T-helper 2 cell (primary cell): ENCODE data around the gene GOT1.

Experiments
- DNase-seq, 5 experiments: peaks; one replicate each; pipeline versions ENCODE4 v3.0.0 to v3.0.0-alpha.2; 2012 to 2022

GOT1 gene

GRCh38 chr10:99432881-99433280 lies 2.5 kb upstream of the GOT1 start:
- no peak for DNase-seq

- no peak for DNase-seq
Observed at GRCh38 chr10:99432047-99432446, 1.6 kb upstream of the GOT1 start.

GRCh38 chr10:99431190-99431760 lies 851 bp upstream of the GOT1 start:
- DNase-seq: peak in 1 of 5 experiments; percentile 6

- no peak for DNase-seq
Observed at GRCh38 chr10:99430116-99430450, 341 bp downstream of the GOT1 start.

GRCh38 chr10:99429517-99430095 lies 818 bp downstream of the GOT1 start:
- DNase-seq: no peak

- DNase-seq: no peak
Observed at GRCh38 chr10:99427566-99428190, 2.7 kb downstream of the GOT1 start.

GRCh38 chr10:99426689-99427088 lies 3.7 kb downstream of the GOT1 start:
- no peak for DNase-seq

- no peak for DNase-seq
Observed at GRCh38 chr10:99425204-99425603, 5.2 kb downstream of the GOT1 start.

GRCh38 chr10:99424656-99425055 lies 5.8 kb downstream of the GOT1 start:
- no peak for DNase-seq

GRCh38 chr10:99422529-99423096 lies 7.8 kb downstream of the GOT1 start:
- no peak for DNase-seq

- DNase-seq: no peak
Observed at GRCh38 chr10:99421233-99421739, 9.1 kb downstream of the GOT1 start.

- no peak for DNase-seq
Observed at GRCh38 chr10:99419688-99420087, 10.7 kb downstream of the GOT1 start.

GRCh38 chr10:99418910-99419624 lies 11.4 kb downstream of the GOT1 start:
- DNase-seq: no peak

GRCh38 chr10:99412099-99412498 lies 18.3 kb downstream of the GOT1 start:
- no peak for DNase-seq

- no peak for DNase-seq
Observed at GRCh38 chr10:99411546-99411945, 18.9 kb downstream of the GOT1 start.

- DNase-seq: no peak
Observed at GRCh38 chr10:99410876-99411275, 19.5 kb downstream of the GOT1 start.

GRCh38 chr10:99410146-99410545 lies 20.3 kb downstream of the GOT1 start:
- no peak for DNase-seq

GRCh38 chr10:99406149-99406548 lies 24.3 kb downstream of the GOT1 start:
- DNase-seq: no peak

- no peak for DNase-seq
Observed at GRCh38 chr10:99403674-99404073, 26.8 kb downstream of the GOT1 start.

- no peak for DNase-seq
Observed at GRCh38 chr10:99399664-99400063, 30.8 kb downstream of the GOT1 start.

- DNase-seq: no peak
Observed at GRCh38 chr10:99396471-99396870, 34.0 kb downstream of the GOT1 start.

- no peak for DNase-seq
Observed at GRCh38 chr10:99395750-99396445, 34.5 kb downstream of the GOT1 start.
